HepG2 (cell line): ENCODE measurements around the gene GC.

Experiments used
- FOXM1 ChIP-seq: sonication (generic); formaldehyde crosslinking; IDR thresholded peaks from 2 replicates; pipeline ENCODE4 v1.5.0; 2020; ENCODE audit warnings: missing genetic modification reagents
- NR1H2 ChIP-seq: sonication (generic); formaldehyde crosslinking; IDR thresholded peaks from 2 replicates; pipeline ENCODE4 v1.8.1; 2022; ENCODE audit warnings: low read depth, missing genetic modification reagents, borderline replicate concordance
- POLR2AphosphoS5 ChIP-seq: IDR thresholded peaks from 2 replicates; pipeline ENCODE4 v1.6.1; 2012; ENCODE audit warnings: low read depth, low read length
- ZFP41 ChIP-seq: sonication (generic); formaldehyde crosslinking; IDR thresholded peaks from 2 replicates; pipeline ENCODE4 v1.4.0; 2020; ENCODE audit warnings: mild to moderate bottlenecking, missing genetic modification reagents, borderline replicate concordance
- TF ChIP-seq, protein P1 (sequence below): sonication (generic); formaldehyde crosslinking; IDR thresholded peaks from 2 replicates; pipeline ENCODE4 v1.5.0; 2020; ENCODE audit warnings: mild to moderate bottlenecking, missing genetic modification reagents, moderate library complexity

DNA sequence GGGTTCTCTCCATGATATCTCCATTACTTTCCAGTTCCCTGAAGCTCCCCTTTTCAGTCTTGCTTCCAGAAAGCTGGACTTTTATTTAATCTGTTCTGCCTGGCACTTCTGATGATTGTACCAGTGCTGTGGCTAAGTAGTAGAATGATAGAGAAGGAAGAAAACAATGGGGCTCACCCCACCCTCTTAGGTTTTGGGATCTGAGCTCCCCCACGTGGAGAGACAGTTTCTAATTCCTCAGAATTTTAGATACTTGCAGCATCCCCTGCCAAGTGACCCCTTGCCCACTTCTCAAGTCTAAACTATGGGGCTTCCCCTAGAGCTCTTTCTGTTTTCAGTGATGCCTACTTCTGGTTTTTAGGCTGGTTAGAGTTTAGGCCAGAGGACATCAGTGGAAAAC lies 73.9 kb downstream of the GC start:
- TF ChIP-seq ZFP41 (CRISPR knock-in tag) (no peak), NR1H2 (CRISPR knock-in tag) (no peak), POLR2AphosphoS5 (no peak), FOXM1 (no peak)
- TF ChIP-seq, protein P1, sequence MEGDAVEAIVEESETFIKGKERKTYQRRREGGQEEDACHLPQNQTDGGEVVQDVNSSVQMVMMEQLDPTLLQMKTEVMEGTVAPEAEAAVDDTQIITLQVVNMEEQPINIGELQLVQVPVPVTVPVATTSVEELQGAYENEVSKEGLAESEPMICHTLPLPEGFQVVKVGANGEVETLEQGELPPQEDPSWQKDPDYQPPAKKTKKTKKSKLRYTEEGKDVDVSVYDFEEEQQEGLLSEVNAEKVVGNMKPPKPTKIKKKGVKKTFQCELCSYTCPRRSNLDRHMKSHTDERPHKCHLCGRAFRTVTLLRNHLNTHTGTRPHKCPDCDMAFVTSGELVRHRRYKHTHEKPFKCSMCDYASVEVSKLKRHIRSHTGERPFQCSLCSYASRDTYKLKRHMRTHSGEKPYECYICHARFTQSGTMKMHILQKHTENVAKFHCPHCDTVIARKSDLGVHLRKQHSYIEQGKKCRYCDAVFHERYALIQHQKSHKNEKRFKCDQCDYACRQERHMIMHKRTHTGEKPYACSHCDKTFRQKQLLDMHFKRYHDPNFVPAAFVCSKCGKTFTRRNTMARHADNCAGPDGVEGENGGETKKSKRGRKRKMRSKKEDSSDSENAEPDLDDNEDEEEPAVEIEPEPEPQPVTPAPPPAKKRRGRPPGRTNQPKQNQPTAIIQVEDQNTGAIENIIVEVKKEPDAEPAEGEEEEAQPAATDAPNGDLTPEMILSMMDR (CRISPR knock-in tag): 0 out of 2 replicates have a peak, but pooled peaks have one; percentile 10
